Kidney capillary endothelial cell (primary cell): ENCODE results near the gene FAM98C.
"Not testable (repeated sequence)": the region's sequence is repeated elsewhere in the genome, so short reads cannot be mapped to it uniquely, and the experiment has no call there.

Experiments
- DNase-seq: peaks from one replicate; pipeline ENCODE4 v3.0.0-alpha.2; 2018; ENCODE audit warnings: low spot score

FAM98C gene

DNA sequence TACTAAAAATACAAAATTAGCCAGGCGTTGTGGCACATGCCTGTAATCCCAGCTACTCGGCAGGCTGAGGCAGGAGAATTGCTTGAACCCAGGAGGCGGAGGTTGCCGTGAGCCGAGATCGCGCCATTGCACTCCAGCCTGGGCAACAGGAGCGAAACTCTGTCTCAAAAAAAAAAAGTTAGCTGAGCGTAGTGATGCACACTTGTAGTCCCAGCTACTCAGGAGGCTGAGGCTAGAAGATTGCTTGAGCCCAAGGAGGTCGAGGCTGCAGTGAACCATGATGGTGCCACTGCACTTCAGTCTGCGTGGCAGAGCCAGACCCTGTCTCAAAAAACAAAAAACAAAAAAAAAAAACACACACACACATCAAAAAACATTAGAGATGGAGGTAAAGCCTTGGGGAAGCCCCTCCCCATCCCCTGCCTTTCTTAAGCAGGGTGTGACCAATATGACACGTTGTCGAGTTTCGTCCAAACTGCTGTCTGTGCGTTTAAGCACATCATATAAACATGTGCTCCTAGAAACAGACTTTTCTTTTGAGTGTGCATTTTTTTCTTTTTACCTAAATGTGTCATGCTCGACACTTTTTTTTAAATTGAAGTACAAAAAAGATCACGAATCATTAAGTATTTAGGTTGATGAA is 24.3 kb downstream of the FAM98C start:
- DNase-seq: not testable (repeated sequence)

DNA sequence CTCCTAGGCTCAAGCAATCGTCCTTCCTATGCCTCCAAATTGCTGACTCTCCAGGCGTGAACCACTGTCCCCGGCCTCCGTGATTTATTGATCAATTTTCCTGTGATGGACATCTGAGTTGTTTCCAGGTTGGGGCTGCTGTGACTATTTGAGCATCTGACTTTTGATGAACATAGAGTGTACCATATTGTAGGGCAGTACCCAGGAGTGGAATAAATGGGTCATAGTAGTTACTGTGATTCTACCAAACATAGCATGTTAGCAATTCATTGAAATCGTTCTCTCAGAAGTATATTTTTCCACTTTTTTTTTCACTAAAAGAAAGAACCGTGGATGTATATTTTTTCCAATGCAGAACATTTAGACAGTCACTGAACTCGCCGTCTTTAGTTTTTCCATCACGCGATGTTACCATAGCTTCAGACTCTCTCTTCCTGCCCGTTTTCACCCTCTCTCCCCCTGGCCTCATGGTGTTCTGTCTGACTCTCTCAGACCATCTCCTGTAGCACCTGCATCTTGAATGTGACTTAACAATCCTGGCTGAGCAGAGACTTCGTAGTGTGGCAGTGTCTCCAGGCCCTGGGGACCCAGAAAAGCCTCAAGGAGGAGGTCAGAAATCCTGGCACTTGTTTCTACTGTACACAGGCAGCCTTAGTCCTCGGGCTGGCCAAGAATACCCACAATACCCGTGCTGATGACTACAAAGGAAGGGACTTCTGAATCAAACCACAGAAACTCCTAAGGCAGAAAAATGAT is 26.3 kb downstream of the FAM98C start:
- no peak for DNase-seq

DNA sequence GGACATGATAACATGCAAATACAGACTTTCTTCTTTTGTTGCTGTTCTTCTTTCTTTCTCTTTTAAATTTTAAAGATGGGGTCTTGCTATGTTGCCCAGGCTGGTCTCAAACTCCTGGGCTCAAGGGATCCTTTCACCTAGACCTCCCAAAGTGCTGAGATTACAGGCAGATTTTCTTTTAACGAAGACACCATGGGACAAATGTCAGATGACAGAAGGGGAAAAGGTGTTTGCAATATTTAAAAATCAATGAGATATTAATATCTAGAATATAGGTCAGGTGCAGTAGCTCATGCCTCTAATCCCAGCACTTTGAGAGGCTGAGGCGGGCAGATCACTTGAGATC is 26.9 kb downstream of the FAM98C start:
- no peak for DNase-seq

DNA sequence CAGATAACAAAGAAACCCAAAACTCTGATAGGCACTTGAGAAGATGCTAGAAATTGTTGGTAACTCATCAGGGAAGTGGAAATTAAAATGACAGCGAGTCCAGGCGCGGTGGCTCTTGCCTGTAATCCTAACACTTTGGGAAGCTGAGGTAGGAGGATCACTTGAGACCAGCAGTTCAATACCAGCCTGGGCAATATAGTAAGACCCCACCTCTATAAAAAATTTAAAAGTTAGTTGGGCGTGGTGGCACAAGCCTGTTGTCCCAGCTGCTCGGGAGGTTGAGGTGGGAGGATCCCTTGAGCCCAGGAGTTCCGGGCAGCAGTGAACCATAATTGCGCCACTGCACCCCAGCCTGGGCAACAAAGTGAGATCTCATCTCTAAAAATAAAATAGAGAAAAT is 28.0 kb downstream of the FAM98C start:
- DNase-seq: no peak

DNA sequence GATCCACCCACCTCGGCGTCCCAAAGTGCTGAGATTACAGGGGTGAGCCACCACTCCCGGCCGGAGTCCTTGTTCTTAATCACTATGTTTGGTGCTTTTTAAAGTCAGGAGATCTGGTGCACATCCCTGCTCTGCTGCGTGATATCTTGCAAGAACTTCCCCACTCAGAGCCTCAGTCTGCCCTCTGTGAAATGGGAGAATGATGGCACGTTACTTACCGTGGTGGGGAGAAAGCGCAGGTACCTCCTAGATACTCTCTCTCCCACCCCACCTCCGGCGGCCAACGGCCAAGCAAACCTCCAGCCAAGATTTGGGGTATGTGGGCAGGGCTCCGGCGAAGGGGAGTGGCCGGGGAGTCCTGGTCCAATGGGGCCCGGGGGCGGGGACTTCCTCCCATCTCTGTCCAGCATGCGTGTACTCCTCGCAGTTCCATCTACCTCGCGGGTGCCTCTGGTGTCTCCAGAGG is 30.4 kb downstream of the FAM98C start, which contains the start of gene RYR1:
RYR1 (plus strand) TSS at position 424 of the 466 bp plus-strand sequence. CDS start 139 bp downstream, outside the sequence.
- DNase-seq: no peak

DNA sequence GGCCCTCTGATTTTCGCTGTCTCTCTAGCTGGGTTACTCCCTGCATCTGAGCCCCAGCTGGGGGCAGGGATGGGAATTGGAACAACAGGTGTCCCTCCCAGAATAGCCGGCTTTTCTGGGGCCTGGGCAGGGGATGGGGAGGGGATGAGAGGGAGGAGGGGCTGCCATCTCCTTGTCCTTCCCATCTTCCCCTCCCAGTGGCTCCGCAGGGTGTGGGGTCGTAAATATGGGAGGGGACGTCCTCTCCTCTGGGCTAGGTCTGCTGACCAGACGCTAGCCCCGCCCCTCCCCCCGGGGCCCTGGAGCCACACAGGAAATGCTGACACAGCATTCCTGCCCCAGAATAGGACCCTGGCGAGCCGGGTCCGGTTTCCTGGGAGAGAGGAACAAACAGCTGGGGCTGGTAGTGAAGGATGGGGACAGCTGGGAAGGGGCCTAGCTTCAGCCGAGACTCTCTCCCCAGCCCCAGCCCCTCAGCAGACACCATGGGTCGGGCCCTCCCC is 31.7 kb downstream of the FAM98C start:
- no peak for DNase-seq

DNA sequence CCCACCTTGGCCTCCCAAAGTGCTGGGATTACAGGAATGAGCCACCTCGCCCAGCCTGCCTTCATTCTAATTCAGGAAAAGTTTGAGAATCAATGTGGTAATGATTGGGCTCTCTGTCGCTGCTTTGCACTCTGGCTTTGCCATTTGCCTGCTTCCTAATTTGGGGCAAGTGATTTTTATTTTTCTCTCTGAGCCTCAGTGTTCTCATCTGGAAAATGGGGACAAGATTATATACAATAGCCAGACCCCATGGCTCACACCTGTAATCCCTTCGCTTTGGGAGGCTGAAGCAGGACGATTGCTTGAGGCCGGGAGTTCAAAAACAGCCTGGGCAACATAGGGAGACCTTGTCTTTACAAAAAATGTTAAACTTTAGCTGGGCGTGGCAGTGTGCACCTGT is 34.4 kb downstream of the FAM98C start:
- no peak for DNase-seq

DNA sequence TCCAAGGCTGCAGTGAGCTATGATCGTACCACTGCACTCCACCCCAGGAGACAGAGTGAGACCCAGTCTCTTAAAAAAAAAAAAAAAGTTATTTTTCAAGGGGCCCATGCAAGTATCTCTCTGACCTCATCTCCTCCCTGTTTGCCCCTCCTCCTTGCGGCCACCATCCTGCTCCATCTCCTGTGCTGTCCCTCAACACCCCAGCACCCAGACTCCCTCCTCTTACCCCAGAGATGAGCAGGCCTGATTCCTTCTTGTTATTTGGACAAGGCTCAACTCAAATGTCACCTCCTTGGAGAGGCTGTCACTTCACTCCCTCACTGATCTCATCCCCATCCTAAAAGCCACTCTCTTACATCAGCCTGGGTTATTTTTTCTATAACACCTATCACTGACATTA is 35.0 kb downstream of the FAM98C start:
- no peak for DNase-seq

DNA sequence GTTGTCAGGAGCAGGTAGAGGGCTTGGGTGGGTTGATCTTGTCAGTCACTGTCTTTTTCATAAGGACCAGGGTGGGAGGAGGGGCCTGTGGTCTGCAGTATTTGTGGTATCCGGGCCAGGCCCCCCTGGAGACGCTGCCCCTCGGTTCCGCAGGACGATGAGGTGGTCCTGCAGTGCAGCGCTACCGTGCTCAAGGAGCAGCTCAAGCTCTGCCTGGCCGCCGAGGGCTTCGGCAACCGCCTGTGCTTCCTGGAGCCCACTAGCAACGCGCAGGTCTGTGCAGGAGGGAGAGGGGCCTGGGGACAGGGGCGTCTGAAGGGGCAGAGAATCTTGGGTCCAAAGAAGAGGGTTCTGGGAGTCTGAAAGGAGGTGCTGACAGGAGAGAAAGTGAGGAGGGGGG is 37.7 kb downstream of the FAM98C start:
- DNase-seq: no peak

DNA sequence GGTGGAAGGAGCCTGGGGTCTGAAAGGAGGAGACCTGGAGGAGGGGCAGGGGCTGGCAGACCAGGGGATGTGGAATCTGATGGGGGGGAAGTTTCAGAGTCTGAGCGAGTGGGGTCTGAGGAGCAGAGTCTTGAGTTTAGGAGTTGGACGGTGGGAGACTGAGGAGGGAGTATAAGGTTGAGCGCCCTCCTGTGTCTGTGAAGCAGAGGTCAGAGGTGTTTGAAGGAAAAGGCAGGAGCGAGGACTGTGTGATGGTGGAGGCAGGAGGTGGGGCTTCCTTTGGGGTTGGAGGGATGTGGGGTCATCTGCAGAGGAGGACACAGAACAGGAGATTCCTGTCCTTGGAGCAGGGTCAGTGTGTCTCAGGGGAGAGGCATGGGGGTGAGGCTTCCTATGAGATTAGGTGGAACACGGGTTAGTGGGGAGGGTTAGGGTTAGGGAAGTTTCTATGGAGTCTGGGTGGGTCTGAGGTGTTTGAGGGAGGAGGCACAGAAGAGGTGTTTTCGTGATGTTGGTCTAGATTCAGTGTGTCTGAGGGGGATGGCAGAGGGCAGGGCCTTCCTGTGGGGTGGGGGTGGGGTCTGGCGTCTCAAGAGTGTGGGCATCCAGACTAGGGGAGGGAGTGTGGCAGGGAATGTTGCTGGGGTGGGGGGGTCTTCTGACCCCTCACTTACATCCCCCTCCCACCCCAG is 38.9 kb downstream of the FAM98C start:
- no peak for DNase-seq

DNA sequence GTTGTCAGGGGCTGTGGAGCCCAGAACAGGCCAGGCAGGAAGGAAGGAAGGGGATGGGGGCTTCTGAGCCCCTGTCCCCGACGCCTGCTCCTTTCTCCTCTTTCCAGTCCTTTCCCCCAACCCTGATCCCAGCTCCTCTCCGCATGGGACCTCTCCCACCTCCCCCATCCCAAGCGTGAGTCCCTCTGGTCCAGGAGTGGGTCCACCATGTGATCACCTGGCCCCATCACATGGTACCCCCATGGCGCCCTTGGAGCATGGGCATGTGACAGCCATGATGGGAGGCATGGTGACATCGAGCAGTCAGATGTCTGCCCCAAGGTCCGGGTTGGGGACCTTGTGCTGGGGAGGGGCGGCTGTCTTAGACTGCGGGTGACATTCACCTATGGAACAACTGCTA is 39.8 kb downstream of the FAM98C start:
- no peak for DNase-seq

DNA sequence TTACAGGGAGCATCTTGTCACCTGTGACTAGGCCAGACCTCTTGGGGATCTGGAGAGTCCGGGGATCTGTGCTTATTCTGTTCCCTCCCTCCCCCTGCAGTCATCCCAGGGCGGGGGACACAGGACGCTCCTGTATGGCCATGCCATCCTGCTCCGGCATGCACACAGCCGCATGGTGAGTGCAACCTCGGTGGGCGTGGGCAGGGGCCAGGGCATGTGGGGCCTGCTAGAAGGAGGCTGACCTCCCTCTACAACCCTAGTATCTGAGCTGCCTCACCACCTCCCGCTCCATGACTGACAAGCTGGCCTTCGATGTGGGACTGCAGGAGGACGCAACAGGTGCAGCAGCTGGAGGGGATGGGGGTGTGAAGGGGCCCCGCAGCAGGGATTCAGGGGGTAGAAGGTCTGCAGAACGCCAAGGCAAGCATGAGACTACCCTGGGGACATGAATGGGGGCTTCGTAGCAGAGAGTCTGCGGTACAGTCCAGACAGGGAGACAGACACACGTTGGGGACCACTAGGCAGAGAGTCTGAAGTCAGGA is 40.6 kb downstream of the FAM98C start:
- no peak for DNase-seq

DNA sequence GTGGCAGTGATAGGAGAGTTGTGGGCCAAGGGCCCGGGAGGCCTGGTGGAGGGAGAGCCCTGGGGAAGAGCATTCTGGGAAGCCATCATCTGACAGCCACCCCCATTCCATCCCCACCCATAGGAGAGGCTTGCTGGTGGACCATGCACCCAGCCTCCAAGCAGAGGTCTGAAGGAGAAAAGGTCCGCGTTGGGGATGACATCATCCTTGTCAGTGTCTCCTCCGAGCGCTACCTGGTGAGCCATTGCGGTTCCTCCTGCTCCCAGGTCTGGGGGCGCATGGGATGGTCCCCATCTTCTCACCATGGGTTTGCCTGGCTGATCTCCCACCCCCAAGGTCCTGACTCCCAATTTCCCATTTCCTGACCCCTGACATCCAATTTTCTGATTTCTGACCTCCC is 41.1 kb downstream of the FAM98C start:
- no peak for DNase-seq

DNA sequence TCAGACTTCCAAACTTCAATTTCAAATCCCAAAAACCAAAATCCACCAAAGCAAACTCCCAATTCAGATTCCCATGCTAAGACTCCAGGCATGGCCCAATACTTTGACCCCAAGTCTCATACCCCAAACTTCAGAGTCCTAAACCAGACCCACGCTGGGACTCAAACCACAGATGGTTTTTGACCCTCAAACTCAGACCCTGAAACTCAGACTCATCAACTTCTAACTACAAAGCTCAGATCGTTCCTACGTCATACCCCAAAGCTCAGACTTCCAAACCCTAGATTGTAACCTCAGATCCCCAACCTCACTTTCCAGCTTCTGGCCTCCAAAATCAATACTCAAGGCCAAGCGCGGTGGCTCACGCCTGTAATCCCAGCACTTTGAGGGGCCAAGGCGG is 42.5 kb downstream of the FAM98C start:
- no peak for DNase-seq

DNA sequence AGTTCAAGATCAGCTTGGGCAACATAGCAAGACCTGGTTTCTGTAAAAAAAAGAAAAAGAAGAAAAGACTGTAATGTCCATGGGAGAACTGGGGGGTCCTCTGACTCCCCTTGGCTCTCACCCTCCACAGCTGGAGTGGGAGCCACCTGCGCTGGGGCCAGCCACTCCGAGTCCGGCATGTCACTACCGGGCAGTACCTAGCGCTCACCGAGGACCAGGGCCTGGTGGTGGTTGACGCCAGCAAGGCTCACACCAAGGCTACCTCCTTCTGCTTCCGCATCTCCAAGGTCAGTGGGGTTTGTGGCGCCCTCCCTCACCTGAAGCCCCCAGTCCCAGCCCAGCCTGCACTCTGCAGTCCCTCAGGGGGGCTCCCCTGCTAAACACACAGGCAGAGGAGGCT is 45.3 kb downstream of the FAM98C start:
- DNase-seq: no peak

DNA sequence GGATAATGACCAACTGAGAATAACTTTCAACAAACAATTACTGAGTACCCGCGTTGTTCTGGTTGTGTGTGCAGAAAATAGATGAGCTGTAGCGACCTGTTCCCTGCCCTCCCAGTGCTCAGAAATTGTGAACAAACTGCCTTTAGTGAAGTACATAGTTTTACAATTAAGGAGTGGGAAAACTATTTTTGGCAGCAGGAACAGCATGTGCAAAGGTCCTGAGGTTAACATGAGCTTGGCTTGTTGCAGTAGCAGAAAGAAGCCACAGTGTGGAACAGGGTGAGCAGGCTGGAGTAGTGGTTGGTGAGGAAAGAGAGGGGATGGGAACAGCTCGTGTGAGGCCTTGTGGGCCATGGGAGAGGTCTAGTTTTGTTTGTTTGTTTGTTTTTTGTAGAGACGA is 46.6 kb downstream of the FAM98C start:
- no peak for DNase-seq

DNA sequence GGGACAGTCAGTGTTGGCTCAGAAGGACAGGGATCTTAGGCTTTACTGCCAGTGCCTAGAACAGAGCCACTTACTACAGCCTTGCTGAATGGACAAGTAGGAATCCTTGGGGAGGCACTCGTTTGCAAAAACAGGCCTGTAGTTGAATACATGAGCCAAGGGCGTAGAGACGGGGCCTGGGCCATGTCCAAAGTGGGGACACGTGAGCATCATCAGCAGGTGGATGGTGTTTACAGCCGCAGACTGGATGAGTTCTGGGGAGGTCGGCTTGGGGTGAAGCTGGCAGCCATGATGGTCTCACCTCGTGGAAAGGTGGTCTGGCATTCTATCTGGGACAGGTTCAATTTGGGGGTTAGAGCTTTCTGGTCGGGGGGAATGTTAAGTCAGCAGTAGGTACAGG is 48.1 kb downstream of the FAM98C start:
- no peak for DNase-seq

DNA sequence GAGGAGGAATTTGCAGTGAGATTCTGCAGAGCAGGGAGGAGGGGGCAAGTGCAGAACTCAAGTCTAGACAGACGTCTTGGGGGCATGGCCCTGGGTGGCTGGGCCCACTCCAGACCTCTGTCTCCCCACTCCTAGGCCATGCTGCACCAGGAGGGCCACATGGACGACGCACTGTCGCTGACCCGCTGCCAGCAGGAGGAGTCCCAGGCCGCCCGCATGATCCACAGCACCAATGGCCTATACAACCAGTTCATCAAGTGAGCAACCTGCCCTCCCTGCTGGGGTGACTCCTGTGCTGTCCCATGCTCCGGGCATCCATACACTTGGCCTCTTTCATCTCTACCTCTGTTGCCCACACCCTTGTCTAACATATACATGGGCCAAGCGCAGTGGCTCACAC is 48.7 kb downstream of the FAM98C start:
- DNase-seq: no peak

DNA sequence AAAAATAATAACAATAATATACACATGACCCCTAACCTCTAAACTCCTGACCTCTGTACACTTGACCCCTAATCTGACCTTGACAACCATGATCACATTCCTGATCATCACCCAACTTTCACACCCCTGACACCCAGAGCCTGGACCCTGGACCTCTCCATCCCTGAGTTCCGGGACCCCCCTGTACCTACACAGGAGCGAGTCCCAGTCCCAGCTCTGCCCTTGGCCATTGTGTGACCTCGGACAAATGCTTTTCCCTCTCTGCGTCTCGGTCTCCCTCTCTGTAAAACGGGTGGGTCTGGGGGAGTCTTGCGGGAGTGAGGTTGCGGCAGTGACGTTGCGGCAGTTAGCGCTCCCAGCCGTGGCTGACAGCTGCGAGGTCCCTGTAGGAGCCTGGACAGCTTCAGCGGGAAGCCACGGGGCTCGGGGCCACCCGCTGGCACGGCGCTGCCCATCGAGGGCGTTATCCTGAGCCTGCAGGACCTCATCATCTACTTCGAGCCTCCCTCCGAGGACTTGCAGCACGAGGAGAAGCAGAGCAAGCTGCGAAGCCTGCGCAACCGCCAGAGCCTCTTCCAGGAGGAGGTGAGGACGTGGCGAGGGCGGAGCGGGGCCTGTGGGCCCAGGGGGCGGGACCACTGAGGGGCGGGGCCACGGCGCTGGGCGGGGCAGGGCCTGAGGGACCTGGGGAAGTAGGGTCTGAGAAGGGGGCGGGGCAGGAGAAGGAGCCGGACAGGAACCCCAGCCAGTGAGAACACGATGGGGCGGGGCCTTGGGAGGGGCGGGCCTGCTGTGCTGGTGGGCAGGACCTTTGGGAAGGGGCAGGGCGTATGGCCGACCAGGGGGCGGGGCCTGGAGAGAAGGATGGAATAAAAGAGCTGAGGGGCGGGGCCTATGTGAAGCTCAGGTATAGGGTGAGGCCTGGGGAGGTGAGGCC is 49.8 kb downstream of the FAM98C start:
- no peak for DNase-seq

DNA sequence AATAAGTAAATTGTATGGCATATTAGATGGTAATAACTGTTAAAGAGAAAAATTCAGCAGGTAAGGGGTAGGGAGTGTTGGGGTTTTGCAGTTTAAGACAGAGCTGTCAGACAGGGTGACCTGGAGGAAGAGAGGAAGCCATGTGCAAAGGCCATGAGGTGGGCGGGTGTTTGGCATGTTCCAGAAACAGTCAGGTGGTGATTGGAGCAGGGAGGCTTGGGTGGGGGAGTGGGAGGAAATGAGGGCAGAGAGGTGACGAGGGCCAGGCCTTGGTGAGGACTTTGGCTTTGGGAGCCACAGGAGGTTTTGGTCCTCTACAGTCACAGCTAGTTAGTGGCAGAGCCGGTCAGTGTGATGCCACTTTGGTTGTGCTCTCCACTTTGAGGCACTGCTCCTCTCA is 50.7 kb downstream of the FAM98C start:
- DNase-seq: no peak

DNA sequence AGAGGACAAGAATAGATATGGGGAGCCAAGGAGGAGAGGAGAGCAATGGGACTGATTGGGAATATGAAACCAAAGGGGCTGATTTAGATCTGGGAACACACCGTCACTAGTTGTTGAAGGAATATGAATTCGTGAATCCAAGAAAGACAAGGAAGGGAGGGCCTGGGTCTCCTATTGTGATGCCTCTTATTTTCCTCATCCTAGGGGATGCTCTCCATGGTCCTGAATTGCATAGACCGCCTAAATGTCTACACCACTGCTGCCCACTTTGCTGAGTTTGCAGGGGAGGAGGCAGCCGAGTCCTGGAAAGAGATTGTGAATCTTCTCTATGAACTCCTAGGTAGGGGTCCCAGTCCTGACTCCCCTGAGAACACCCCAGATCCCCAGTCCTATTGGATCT is 52.1 kb downstream of the FAM98C start:
- peak; percentile 3 for DNase-seq

DNA sequence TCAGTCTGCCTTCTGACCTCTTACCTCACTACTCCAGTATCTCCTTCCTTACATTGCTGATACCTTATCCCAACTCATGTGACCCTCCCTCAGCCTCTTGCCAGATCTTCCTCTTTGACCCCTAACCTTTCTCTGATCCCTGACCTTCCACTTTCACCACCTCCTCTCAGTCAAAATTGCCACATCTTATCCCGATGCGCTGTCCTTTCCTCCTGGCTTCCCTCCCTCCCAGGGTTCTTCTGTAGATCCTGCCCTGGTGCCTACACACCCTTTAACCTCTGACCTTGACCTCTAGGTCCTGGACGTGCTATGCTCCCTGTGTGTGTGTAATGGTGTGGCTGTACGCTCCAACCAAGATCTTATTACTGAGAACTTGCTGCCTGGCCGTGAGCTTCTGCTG is 54.3 kb downstream of the FAM98C start:
- DNase-seq: no peak
